GM19239 (cell line): ENCODE measurements around the gene GNGT1.
"Not testable (repeated sequence)": the region's sequence is repeated elsewhere in the genome, so short reads cannot be mapped to it uniquely, and the experiment has no call there.

ENCODE experiments used
- DNase-seq: peaks from one replicate; pipeline ENCODE4 v3.0.0; 2011; ENCODE audit warnings: low spot score; ENCODE audit not compliant: insufficient read length
- FAIRE-seq: peaks from 2 replicates; lab custom pipeline; 2011; peaks lifted over from hg19 to GRCh38; lab: Jason Lieb, UNC

GNGT1 gene

GRCh38 chr7:93897680-93898079, 8.7 kb upstream of the GNGT1 start:
- no peak for DNase-seq

GRCh38 chr7:93902777-93903423, 3.5 kb upstream of the GNGT1 start:
- FAIRE-seq (no peak), DNase-seq (no peak)

More at GRCh38 chr7:93897680-93898079, 8.7 kb upstream of the GNGT1 start:
- no peak for FAIRE-seq

GRCh38 chr7:93910076-93910994, 4.0 kb downstream of the GNGT1 start:
- DNase-seq: no peak
- FAIRE-seq: no peak

GRCh38 chr7:93911242-93911641, 4.9 kb downstream of the GNGT1 start:
- FAIRE-seq, DNase-seq: not testable (repeated sequence)

DNA sequence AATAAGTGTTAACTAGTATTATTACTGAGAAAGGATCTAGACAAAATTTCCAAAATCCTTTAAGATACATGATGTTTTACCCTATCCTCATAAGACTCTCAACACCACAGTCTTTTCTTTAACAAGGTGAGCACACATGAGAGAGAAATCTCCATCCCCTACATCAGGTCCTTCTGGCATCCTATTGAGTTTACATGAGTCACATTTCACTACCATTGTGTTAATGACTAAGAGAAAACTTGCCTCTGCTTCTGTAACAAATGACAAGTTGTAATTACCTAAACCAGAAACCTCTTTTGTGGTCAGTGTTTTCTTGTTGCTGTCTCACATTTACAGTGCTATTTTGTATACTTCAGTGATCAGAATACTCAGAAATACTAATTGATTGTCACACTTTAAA, 5.3 kb downstream of the GNGT1 start:
- not testable (repeated sequence) for FAIRE-seq

DNA sequence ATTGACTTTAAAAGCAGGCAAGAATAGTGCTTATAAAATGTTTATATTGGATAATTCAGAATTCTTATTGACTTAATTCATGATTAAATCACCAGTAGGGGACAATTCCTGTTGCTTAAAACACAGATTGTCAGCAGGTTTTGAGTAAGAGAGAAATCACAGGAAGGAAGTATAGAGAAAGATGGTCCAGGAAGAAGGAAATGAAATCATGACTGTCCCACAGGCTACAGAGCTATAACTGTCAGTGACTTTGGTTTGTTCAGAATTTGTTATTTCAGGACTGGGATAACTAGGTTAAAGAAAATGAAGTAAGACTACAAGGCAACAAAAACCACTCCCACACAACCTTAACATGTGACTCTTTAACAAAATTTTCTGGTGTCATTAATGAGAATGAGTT, 6.8 kb downstream of the GNGT1 start:
- DNase-seq (no peak), FAIRE-seq (no peak)

More for the DNA sequence above, 5.3 kb downstream of the GNGT1 start:
- DNase-seq: not testable (repeated sequence)

GRCh38 chr7:93914581-93915066, 8.3 kb downstream of the GNGT1 start:
- FAIRE-seq (no peak), DNase-seq (no peak)

- not testable (repeated sequence) for DNase-seq
- peak; percentile 52 for FAIRE-seq
These were observed 9.0 kb downstream of the GNGT1 start for GRCh38 chr7:93915206-93915842.

GRCh38 chr7:93915888-93916287, 9.5 kb downstream of the GNGT1 start:
- peak; percentile 51 for FAIRE-seq
- DNase-seq: not testable (repeated sequence)

GRCh38 chr7:93916315-93916714, 9.9 kb downstream of the GNGT1 start:
- DNase-seq, FAIRE-seq: not testable (repeated sequence)

DNA sequence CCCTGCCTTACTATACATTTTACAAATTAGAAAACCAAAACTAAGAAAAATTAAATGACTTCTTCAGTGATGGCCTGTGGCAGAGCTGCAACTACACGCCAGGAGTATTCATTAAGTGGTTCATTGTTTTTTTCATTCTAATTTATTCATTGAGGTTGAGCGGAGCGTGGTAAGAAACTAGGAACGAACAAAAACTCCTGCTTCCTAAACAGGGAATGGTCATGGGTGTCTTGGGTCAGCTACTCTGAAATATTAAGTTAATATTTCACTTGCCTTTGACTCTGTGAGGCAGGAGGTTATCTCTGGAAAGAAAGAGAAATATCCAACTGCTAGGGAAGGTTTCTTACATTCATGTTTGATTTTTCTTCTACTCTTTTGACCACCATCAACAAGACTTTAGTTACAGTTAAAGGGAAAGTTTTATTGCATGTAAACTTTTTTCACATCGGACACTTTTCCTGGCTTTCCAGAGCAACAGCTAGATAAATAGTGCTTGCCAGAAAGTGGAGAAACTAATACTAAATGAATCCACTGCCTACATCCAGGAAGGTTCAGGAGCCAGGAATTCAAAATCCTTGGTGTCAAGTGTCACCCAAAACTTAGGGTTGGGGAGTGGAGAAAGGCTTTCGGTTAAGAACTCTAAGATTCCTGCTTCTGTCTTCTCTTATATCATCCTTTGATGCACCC, 14.3 kb downstream of the GNGT1 start:
- no peak for DNase-seq
- no peak for FAIRE-seq

DNA sequence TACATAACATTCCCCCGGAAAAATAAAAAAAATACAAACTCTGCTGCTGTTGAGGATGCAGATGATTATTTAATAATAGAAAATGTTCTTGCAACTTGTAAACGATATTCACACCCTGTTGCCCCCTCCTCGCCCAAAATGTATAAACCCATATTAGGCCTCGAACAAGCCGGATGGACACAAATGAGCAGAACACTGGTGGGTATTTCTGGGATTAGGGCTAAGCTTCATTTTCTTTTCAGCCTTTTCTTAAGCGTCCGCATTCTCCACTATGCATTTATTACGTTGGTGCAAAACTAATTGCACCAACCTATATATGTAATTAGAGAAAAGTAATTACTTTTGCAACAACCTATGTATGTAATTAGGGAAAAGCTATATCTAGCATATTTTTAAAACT, 14.8 kb downstream of the GNGT1 start:
- FAIRE-seq (no peak), DNase-seq (no peak)

GRCh38 chr7:93921607-93922566, 15.5 kb downstream of the GNGT1 start, which contains the start of gene GNG11:
TSS of gene GNG11 (plus strand) at chr7:93921735. CDS start at chr7:93922138, 403 bp downstream.
- DNase-seq (peak; percentile 8), FAIRE-seq (peak; percentile 69)

- DNase-seq (no peak), FAIRE-seq (no peak)
These were observed 16.9 kb downstream of the GNGT1 start for GRCh38 chr7:93923296-93923695.

DNA sequence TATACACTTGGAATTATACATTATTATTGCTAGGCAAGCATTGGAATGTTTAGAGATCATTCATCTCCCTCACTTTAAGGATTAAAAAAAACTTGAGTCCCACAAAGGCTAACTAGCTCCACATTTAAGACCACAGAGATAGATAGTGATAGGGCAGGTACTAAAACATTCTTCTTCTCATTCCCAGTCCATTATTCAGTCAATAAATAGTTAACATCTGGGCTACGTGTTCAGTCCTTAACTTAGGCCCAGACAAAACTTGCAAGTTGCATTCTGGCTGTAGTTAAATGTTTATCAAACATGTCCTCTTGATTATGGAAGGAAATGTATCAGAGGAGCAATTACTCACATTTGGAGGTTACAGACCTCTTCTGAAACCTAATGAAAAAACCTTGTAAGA, 17.6 kb downstream of the GNGT1 start:
- no peak for DNase-seq
- FAIRE-seq: peak; percentile 49

GRCh38 chr7:93926800-93927199, 20.4 kb downstream of the GNGT1 start:
- DNase-seq (no peak), FAIRE-seq (no peak)

- FAIRE-seq (no peak), DNase-seq (no peak)
These were observed 21.2 kb downstream of the GNGT1 start for GRCh38 chr7:93927585-93927984.

DNA sequence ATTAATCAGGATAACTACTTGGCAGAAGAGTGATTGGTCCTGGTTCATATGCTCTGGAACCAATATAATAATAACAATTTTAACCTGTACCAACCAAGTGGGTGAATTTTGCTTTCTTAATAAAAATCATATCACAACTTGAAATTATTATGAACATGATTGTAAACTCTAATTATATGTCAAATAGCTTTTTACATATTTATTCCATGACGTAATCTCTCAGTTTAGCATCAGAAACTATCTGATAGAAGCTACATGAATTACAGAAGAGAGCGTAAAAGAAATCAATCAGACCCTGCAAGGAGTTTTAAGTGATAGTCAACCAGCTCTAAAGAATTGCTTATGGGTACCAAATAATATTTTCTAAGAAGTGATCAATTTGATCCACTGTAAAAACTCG, 25.3 kb downstream of the GNGT1 start:
- FAIRE-seq (no peak), DNase-seq (no peak)

DNA sequence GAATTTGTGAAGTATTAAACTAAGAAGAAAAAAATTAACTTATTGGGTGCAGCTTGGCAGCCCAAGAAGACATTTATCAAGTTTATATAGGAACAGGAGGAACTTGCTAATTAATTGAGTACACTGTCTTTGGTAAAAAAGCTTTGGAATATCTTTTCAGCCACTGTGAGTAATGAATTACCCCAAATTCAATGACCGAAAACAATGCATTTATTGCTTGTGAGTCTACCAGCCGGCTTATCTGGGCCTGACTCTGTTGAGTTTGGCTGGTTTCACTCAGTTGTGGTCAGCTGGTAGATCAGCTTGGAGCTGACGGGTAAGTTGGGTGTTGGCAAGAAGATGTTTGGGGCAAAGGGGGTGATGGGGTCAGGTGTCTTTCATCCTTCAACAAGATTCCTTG, 26.8 kb downstream of the GNGT1 start:
- FAIRE-seq (no peak), DNase-seq (no peak)
